Sciatic nerve (tissue), 2 donors: ENCODE data around the gene TDP2. TPM values are rescaled to one million over a fixed set of nuclear protein-coding genes. Genes with fewer than 3 reads are reported as not detected.
"Not testable (repeated sequence)": the region's sequence is repeated elsewhere in the genome, so short reads cannot be mapped to it uniquely, and the experiment has no call there.

Source experiments
- ATAC-seq: fragments of 200-7000 bp; cut with Tn5 transposase; one replicate; pipeline ENCODE4 v1.9.1; 2020; ENCODE audit warnings: mild to moderate bottlenecking, moderate library complexity
- DNase-seq: peaks from one replicate; pipeline ENCODE4 v3.0.0-alpha.2; 2020; ENCODE audit warnings: low spot score
- intact Hi-C: fragments of 100-400 bp; cut with DNase I; formaldehyde crosslinking; loops from one replicate; pipeline ENCODE4 v1.14.2; 2022
- total RNA-seq: library from RNA; stranded (reverse); fragmentation: NEBNext Ultra II Directional; extraction: Animal tissue kit (Norgen Biotek cat#: 25700); gene quantifications from one replicate; pipeline ENCODE4 v1.2.1, GENCODE V29; 2021
- donor health status: DM: no; HTN: no; CAD: no.
- donor health status: DM: no; HTN: no; CAD: no.

TDP2 gene
- total RNA-seq, 1 donor from 2014 or later = 34.9 TPM

- no peak for DNase-seq
- intact Hi-C loops = no loop called here
- ATAC-seq = peak; percentile 41
Observed at GRCh38 chr6:24658573-24659560, 7.8 kb downstream of the TDP2 start.

GRCh38 chr6:24655215-24655614 lies 11.5 kb downstream of the TDP2 start:
- intact Hi-C loops = no loop called here
- no peak for DNase-seq
- ATAC-seq = no peak

GRCh38 chr6:24650365-24650764 lies 16.3 kb downstream of the TDP2 start:
- intact Hi-C loops = no loop called here
- ATAC-seq (no peak), DNase-seq (no peak)

- intact Hi-C loops = no loop called here
- no peak for ATAC-seq
- DNase-seq = no peak
Observed at GRCh38 chr6:24649691-24650090, 17.0 kb downstream of the TDP2 start.

- ATAC-seq = no peak
- intact Hi-C loops = no loop called here
- DNase-seq = no peak
Observed at GRCh38 chr6:24648276-24648675, 18.4 kb downstream of the TDP2 start.

GRCh38 chr6:24646771-24647170 lies 19.9 kb downstream of the TDP2 start:
- intact Hi-C loops = no loop called here
- no peak for DNase-seq
- no peak for ATAC-seq

- ATAC-seq = no peak
- intact Hi-C loops = loop anchor here (5.0 kb wide), 1 partner anchor 1178 kb away; no protein-coding TSS in a partner anchor
- DNase-seq = no peak
Observed at GRCh38 chr6:24644377-24644776, 22.3 kb downstream of the TDP2 start.

GRCh38 chr6:24643920-24644319 lies 22.8 kb downstream of the TDP2 start:
- DNase-seq (no peak), ATAC-seq (no peak)
- intact Hi-C loops = loop anchor here (5.0 kb wide), 1 partner anchor 1178 kb away; no protein-coding TSS in a partner anchor

GRCh38 chr6:24642061-24642460 lies 24.6 kb downstream of the TDP2 start:
- ATAC-seq (no peak), DNase-seq (no peak)
- intact Hi-C loops = loop anchor here (5.0 kb wide), 1 partner anchor 1180 kb away; no protein-coding TSS in a partner anchor

- not testable (repeated sequence) for DNase-seq, ATAC-seq
- intact Hi-C loops = loop anchor here (5.0 kb wide), 1 partner anchor 1182 kb away; no protein-coding TSS in a partner anchor
Observed at GRCh38 chr6:24640631-24641030, 26.1 kb downstream of the TDP2 start.

- DNase-seq (no peak), ATAC-seq (no peak)
- intact Hi-C loops = loop anchor here (5.0 kb wide), 1 partner anchor 1182 kb away; no protein-coding TSS in a partner anchor
Observed at GRCh38 chr6:24640166-24640565, 26.5 kb downstream of the TDP2 start.

- ATAC-seq = no peak
- DNase-seq = no peak
- intact Hi-C loops = no loop called here
Observed at GRCh38 chr6:24636681-24637080, 30.0 kb downstream of the TDP2 start.

GRCh38 chr6:24632573-24632972 lies 34.1 kb downstream of the TDP2 start:
- intact Hi-C loops = no loop called here
- ATAC-seq = no peak

GRCh38 chr6:24631671-24632070 lies 35.0 kb downstream of the TDP2 start:
- intact Hi-C loops = no loop called here
- no peak for DNase-seq
- no peak for ATAC-seq

More at GRCh38 chr6:24632573-24632972, 34.1 kb downstream of the TDP2 start:
- DNase-seq = no peak

GRCh38 chr6:24630856-24631505 lies 35.7 kb downstream of the TDP2 start:
- intact Hi-C loops = no loop called here
- DNase-seq (no peak), ATAC-seq (no peak)

GRCh38 chr6:24621626-24622289 lies 44.9 kb downstream of the TDP2 start:
- intact Hi-C loops = no loop called here
- ATAC-seq (no peak), DNase-seq (no peak)

GRCh38 chr6:24620637-24621036 lies 46.1 kb downstream of the TDP2 start:
- intact Hi-C loops = no loop called here
- no peak for ATAC-seq
- DNase-seq = no peak

GRCh38 chr6:24619661-24620060 lies 47.0 kb downstream of the TDP2 start:
- no peak for DNase-seq
- intact Hi-C loops = no loop called here

GRCh38 chr6:24614648-24615047 lies 52.1 kb downstream of the TDP2 start:
- DNase-seq (no peak), ATAC-seq (no peak)
- intact Hi-C loops = no loop called here

More at GRCh38 chr6:24619661-24620060, 47.0 kb downstream of the TDP2 start:
- ATAC-seq = no peak
